Stimulated activated CD8-positive, alpha-beta memory T cell treated with anti-CD3 and anti-CD28 coated beads, Interleukin-7, amount 100 ng/mL, for 1 hour (primary cell): ENCODE measurements around the gene OGFR.

Experiments used
- DNase-seq, 2 donors: peaks; one replicate each; pipeline ENCODE4 v3.0.0-alpha.2; 2020; ENCODE audit warnings: low read depth in 2 of 2

The OGFR gene

GRCh38 chr20:62825333-62825985 lies 20.8 kb downstream of the OGFR start:
- DNase-seq = no peak

- no peak for DNase-seq
Observed at GRCh38 chr20:62825986-62826645, 21.5 kb downstream of the OGFR start.

- no peak for DNase-seq
Observed at GRCh38 chr20:62826646-62827310, 22.1 kb downstream of the OGFR start.

GRCh38 chr20:62827311-62828038 lies 22.8 kb downstream of the OGFR start:
- no peak for DNase-seq

GRCh38 chr20:62828051-62828450 lies 23.4 kb downstream of the OGFR start:
- no peak for DNase-seq

GRCh38 chr20:62828511-62829230 lies 24.0 kb downstream of the OGFR start:
- no peak for DNase-seq

- no peak for DNase-seq
Observed at GRCh38 chr20:62829231-62830230, 24.9 kb downstream of the OGFR start.

- no peak for DNase-seq
Observed at GRCh38 chr20:62830251-62830650, 25.6 kb downstream of the OGFR start.

GRCh38 chr20:62830821-62831220 lies 26.2 kb downstream of the OGFR start:
- no peak for DNase-seq

GRCh38 chr20:62831361-62831788 lies 26.7 kb downstream of the OGFR start:
- DNase-seq = no peak

GRCh38 chr20:62831854-62832211 lies 27.2 kb downstream of the OGFR start:
- DNase-seq = no peak

- no peak for DNase-seq
Observed at GRCh38 chr20:62832212-62832922, 27.7 kb downstream of the OGFR start.

- no peak for DNase-seq
Observed at GRCh38 chr20:62832951-62833391, 28.3 kb downstream of the OGFR start.

- DNase-seq = no peak
Observed at GRCh38 chr20:62834967-62835730, 30.5 kb downstream of the OGFR start.

GRCh38 chr20:62835931-62836861 lies 31.6 kb downstream of the OGFR start:
- DNase-seq = no peak

- DNase-seq = no peak
Observed at GRCh38 chr20:62836967-62837490, 32.4 kb downstream of the OGFR start.

GRCh38 chr20:62837790-62838127 lies 33.1 kb downstream of the OGFR start:
- DNase-seq = no peak
